ENCODE results near the gene DEAF1. TPM values are rescaled to one million over a fixed set of nuclear protein-coding genes. Genes with fewer than 3 reads are reported as not detected.

DEAF1 gene
- total and polyA plus RNA-seq, 9 of the 15 experiments (the other 6 are each of a cell fraction or from before 2014, with no cell fraction given) = 2.0 to 69.1 (median 26.8) TPM

DNA sequence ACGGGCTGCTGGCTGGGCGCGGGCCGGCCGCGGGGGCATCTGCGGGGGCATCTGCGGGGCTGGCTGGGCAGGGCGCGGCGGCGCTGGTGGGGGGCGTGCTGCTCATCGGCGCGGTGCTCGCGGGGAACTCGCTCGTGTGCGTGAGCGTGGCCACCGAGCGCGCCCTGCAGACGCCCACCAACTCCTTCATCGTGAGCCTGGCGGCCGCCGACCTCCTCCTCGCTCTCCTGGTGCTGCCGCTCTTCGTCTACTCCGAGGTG, 57.8 kb downstream of the DEAF1 start:
- no peak for DNase-seq (ENCODE audit: extremely low read depth in 1 of 4, low spot score in 3 of 4)
- intact Hi-C loops (cut with micrococcal nuclease) = no loop called here
- no peak overlapping the region for H3K27ac ChIP-seq (ENCODE audit: extremely low read depth, low read depth, low read length)
- H3K79me2 ChIP-seq (ENCODE audit: control insufficient read depth, insufficient read depth, low read length) = peaks cover 2% of the 10 kb centered on the region; the same call in 1 of the 3 replicates
- FAIRE-seq = no peak
- H4K20me1 ChIP-seq (replicated peaks; ENCODE audit: control insufficient read depth, insufficient read depth, low read length) = no peaks in the 10 kb centered on the region
- TF ChIP-seq ZNF668 (CRISPR knock-in tag; IDR thresholded peaks at IDR 0.05) (no peak), MEF2D (tag; conservative IDR thresholded peaks at IDR 0.05; ENCODE audit: low read depth) (no peak)
- H3K9ac ChIP-seq (ENCODE audit: insufficient read depth in 1 of 2, low read depth in 2 of 2, low read length in 2 of 2) = no peak overlapping the region
- BruUV-seq (replicated peaks) = no TSS peak
- H3K27me3 ChIP-seq (ENCODE audit: control insufficient read depth in 2 of 2, insufficient read depth in 2 of 2, low read length in 2 of 2) = no peaks in the 10 kb centered on the region
- no peak overlapping the region for H3K4me3 ChIP-seq
- no peak for ATAC-seq
- WGBS (ENCODE audit: insufficient coverage, low coverage, missing lambda C conversion rate) = 100% methylated on average over 4 of the region's 34 CpGs
- in situ Hi-C loops (cut with MboI) = no loop called here
- ChIA-PET POLR2A (no interaction called here), CTCF (ENCODE audit: low intra/inter-chr PET ratio) (no interaction called here)
- H3K4me1 ChIP-seq (replicated peaks in 1 of 2; ENCODE audit: control insufficient read depth in 2 of 2, insufficient read depth in 2 of 2, low read length in 2 of 2) = peaks cover 0 to 17% of the 10 kb centered on the region in 2 experiments; a peak in 2 of 5 replicates
- no peak overlapping the region for H2AFZ ChIP-seq (ENCODE audit: low read depth, low read length)
- peaks cover 43% of the 10 kb centered on the region; the same call in 2 of the 3 replicates for H3K36me3 ChIP-seq (ENCODE audit: control insufficient read depth, insufficient read depth, low read length)
- no peak overlapping the region for H3K4me2 ChIP-seq (ENCODE audit: insufficient read depth, low read length)
- H3K9me1 ChIP-seq (ENCODE audit: control insufficient read depth, insufficient read depth, low read length) = no peaks in the 10 kb centered on the region
- H3K9me3 ChIP-seq (replicated peaks; ENCODE audit: control insufficient read depth, insufficient read depth, low read depth, low read length) = no peaks in the 10 kb centered on the region

DNA sequence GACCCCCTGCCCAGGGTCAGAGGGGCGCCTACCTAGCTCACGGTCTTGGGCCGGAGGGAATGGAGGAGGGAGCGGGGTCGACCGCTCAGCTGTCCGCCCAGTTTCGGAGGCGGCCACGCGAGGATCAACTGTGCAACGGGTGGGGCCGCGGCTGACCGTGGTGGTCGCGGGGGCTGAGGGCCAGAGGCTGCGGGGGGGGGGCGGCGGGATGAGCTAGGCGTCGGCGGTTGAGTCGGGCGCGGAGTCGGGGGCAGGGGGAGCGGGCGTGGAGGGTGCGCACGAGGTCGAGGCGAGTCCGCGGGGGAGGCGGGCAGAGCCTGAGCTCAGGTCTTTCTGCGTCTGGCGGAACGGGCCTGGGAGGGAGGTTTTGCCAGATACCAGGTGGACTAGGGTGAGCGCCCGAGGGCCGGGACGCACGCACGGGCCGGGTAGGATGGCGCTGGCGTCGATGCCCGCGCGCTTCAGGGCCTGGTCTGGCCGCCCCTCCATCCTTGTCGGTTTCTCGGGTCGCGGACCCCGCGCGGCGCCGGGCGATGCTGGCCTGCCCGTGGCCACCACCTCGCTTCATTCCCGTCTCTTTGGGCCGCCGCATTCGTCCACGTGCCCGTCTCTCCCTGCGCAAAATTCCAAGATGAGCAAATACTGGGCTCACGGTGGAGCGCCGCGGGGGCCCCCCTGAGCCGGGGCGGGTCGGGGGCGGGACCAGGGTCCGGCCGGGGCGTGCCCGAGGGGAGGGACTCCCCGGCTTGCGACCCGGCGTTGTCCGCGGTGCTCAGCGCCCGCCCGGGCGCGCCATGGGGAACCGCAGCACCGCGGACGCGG, 58.3 kb downstream of the DEAF1 start, which contains the start of gene DRD4:
TSS of gene DRD4 (plus strand) at position 759 of the 822 bp plus-strand sequence. CDS start at position 795, 36 bp downstream.
- POLR2A ChIA-PET = no interaction called here
- BruUV-seq (replicated peaks) = no TSS peak
- CTCF ChIA-PET (ENCODE audit: low intra/inter-chr PET ratio) = no interaction called here
- no peak within 1 kb of the TSS for H2AFZ ChIP-seq (ENCODE audit: low read depth, low read length)
- FAIRE-seq (no peak), DNase-seq (ENCODE audit: extremely low read depth in 1 of 4, low spot score in 3 of 4) (no peak), ATAC-seq (no peak)
- no peak within 1 kb of the TSS for H3K4me2 ChIP-seq (ENCODE audit: insufficient read depth, low read length)
- H3K27ac ChIP-seq (ENCODE audit: extremely low read depth, low read depth, low read length) = no peak within 1 kb of the TSS
- 96% methylated on average over 18 of the region's 100 CpGs for WGBS (ENCODE audit: insufficient coverage, low coverage, missing lambda C conversion rate)
- H3K4me3 ChIP-seq = no peak within 1 kb of the TSS
- peaks cover 37% of the 10 kb centered on the region; the same call in 2 of the 3 replicates for H3K36me3 ChIP-seq (ENCODE audit: control insufficient read depth, insufficient read depth, low read length)
- H3K9me1 ChIP-seq (ENCODE audit: control insufficient read depth, insufficient read depth, low read length) = no peaks in the 10 kb centered on the region
- H3K4me1 ChIP-seq (replicated peaks in 1 of 2; ENCODE audit: control insufficient read depth in 2 of 2, insufficient read depth in 2 of 2, low read length in 2 of 2) = peaks cover 0 to 17% of the 10 kb centered on the region in 2 experiments; a peak in 2 of 5 replicates
- H3K9me3 ChIP-seq (replicated peaks; ENCODE audit: control insufficient read depth, insufficient read depth, low read depth, low read length) = no peaks in the 10 kb centered on the region
- no peaks in the 10 kb centered on the region for H4K20me1 ChIP-seq (replicated peaks; ENCODE audit: control insufficient read depth, insufficient read depth, low read length)
- TF ChIP-seq, protein P1, sequence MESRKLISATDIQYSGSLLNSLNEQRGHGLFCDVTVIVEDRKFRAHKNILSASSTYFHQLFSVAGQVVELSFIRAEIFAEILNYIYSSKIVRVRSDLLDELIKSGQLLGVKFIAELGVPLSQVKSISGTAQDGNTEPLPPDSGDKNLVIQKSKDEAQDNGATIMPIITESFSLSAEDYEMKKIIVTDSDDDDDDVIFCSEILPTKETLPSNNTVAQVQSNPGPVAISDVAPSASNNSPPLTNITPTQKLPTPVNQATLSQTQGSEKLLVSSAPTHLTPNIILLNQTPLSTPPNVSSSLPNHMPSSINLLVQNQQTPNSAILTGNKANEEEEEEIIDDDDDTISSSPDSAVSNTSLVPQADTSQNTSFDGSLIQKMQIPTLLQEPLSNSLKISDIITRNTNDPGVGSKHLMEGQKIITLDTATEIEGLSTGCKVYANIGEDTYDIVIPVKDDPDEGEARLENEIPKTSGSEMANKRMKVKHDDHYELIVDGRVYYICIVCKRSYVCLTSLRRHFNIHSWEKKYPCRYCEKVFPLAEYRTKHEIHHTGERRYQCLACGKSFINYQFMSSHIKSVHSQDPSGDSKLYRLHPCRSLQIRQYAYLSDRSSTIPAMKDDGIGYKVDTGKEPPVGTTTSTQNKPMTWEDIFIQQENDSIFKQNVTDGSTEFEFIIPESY (CRISPR knock-in tag; IDR thresholded peaks at IDR 0.05) = peak; percentile 68
- TF ChIP-seq RFX1 (IDR thresholded peaks at IDR 0.05) (no peak), POLR2G (IDR thresholded peaks at IDR 0.05; ENCODE audit: low read depth, low read length) (peak; percentile 38; the same call in 1 of the 2 replicates)
- intact Hi-C loops (cut with micrococcal nuclease) = no loop called here
- no peak within 1 kb of the TSS; a peak in 1 of 4 replicates for H3K9ac ChIP-seq (ENCODE audit: insufficient read depth in 1 of 2, low read depth in 2 of 2, low read length in 2 of 2)
- in situ Hi-C loops (cut with MboI) = no loop called here
- no peaks in the 10 kb centered on the region for H3K27me3 ChIP-seq (ENCODE audit: control insufficient read depth in 2 of 2, insufficient read depth in 2 of 2, low read length in 2 of 2)
- H3K79me2 ChIP-seq (ENCODE audit: control insufficient read depth, insufficient read depth, low read length) = peaks cover 2% of the 10 kb centered on the region; the same call in 1 of the 3 replicates
